ENCODE data around the gene MACO1.
"Not testable (repeated sequence)": the region's sequence is repeated elsewhere in the genome, so short reads cannot be mapped to it uniquely, and the experiment has no call there.

Gene MACO1

DNA sequence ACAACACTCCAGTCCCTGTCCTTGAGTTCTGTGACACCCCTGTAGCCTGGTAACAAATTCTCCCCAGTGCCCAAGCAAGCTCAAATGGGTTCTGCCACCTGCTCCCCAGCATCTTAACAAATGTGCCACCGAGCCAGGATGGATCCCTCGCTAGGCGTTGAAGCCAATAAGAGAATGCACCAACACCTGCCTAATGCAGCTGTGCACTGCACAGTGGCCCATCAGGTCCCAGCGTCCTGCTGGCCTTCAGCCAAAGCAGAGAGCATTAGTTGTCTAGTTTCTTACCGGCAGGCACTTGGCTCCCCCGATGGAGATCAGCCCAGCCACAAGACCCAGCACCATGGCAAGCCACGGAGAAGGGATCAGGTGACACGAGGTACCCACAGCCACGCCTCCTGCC is 42.0 kb upstream of the MACO1 start:
- not testable (repeated sequence) for H4K8ac ChIP-seq (ENCODE audit: low read depth, low read length); H3K4me3 ChIP-seq (ENCODE audit: low read length); H2BK5ac ChIP-seq (ENCODE audit: low read length); H3K9ac ChIP-seq (ENCODE audit: low read length); H3K27me3 ChIP-seq (ENCODE audit: insufficient read depth, low read length, poor library complexity); H3K27ac ChIP-seq (ENCODE audit: low read depth, low read length); H3K18ac ChIP-seq (ENCODE audit: low read length); H3K4me1 ChIP-seq (ENCODE audit: control insufficient read depth, low read depth, low read length); H2AK5ac ChIP-seq (ENCODE audit: low read length); H4K5ac ChIP-seq (ENCODE audit: low read length); H3K56ac ChIP-seq (ENCODE audit: low read length); DNase-seq; H3K4ac ChIP-seq (ENCODE audit: low read depth, low read length); H3K36me3 ChIP-seq (ENCODE audit: control insufficient read depth, insufficient read depth, low read length); H2BK120ac ChIP-seq (ENCODE audit: low read depth, low read length); H3K79me2 ChIP-seq (ENCODE audit: control insufficient read depth, insufficient read depth, low read length); H3K4me2 ChIP-seq (ENCODE audit: low read length); H3K79me1 ChIP-seq (ENCODE audit: low read length); H3K23ac ChIP-seq (ENCODE audit: low read length); H2BK15ac ChIP-seq (replicated peaks; ENCODE audit: low read depth)
- no CpG with 5 or more reads among the region's 9 CpGs for WGBS (ENCODE audit: extremely low coverage, insufficient coverage, low lambda C conversion rate)

DNA sequence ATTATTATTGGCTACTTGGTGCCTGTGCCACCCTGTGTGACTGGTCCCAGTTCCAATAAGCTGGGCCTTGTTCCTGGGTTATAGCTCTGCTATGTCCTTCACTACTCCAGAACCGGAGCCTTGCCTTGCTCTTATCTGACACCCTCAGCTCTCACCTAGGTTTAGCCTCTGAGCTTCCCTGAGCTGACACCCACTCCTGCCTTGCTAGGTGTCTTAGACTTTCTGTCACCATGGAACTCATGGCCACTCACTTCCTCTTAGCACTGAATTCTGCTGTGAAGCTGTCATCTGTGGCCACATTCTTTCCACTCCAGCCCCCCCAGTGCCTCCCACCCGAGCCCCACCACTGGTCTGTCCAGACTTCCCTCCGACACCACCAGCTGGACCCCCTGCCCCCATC is 41.0 kb upstream of the MACO1 start:
- H3K18ac ChIP-seq (ENCODE audit: low read length); H3K27me3 ChIP-seq (ENCODE audit: insufficient read depth, low read length, poor library complexity); H2BK120ac ChIP-seq (ENCODE audit: low read depth, low read length); H3K4ac ChIP-seq (ENCODE audit: low read depth, low read length); H2BK15ac ChIP-seq (replicated peaks; ENCODE audit: low read depth); H3K79me2 ChIP-seq (ENCODE audit: control insufficient read depth, insufficient read depth, low read length); H3K4me1 ChIP-seq (ENCODE audit: control insufficient read depth, low read depth, low read length); H3K36me3 ChIP-seq (ENCODE audit: control insufficient read depth, insufficient read depth, low read length); H2AK5ac ChIP-seq (ENCODE audit: low read length); DNase-seq; H3K4me2 ChIP-seq (ENCODE audit: low read length); H3K4me3 ChIP-seq (ENCODE audit: low read length); H4K8ac ChIP-seq (ENCODE audit: low read depth, low read length); H3K79me1 ChIP-seq (ENCODE audit: low read length); H4K5ac ChIP-seq (ENCODE audit: low read length); H2BK5ac ChIP-seq (ENCODE audit: low read length); H3K9ac ChIP-seq (ENCODE audit: low read length); H3K23ac ChIP-seq (ENCODE audit: low read length); H3K56ac ChIP-seq (ENCODE audit: low read length); H3K27ac ChIP-seq (ENCODE audit: low read depth, low read length): not testable (repeated sequence)
- no CpG with 5 or more reads among the region's 3 CpGs for WGBS (ENCODE audit: extremely low coverage, insufficient coverage, low lambda C conversion rate)

DNA sequence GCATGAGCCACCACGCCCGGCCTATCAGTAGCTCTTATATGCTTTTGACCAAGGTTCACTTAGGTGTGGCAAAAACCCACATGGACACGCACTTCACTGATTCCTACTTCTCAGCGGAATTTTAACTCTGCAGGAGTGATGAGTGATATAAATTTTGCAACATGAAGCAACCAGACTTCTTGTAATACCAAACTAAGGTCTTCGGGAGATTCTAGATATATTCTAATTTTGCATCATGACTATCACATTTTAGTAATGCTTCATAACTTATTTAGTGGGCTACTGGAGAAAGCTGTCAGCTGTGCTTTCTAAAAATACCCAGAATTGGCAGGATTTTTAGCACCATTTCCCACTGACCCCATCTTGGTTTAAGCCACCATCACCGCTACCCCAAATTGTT is 37.9 kb upstream of the MACO1 start:
- no CpG with 5 or more reads among the region's 6 CpGs for WGBS (ENCODE audit: extremely low coverage, insufficient coverage, low lambda C conversion rate)
- H3K79me2 ChIP-seq (ENCODE audit: control insufficient read depth, insufficient read depth, low read length): no peaks in the 10 kb centered on the region
- no peaks in the 10 kb centered on the region for H3K36me3 ChIP-seq (ENCODE audit: control insufficient read depth, insufficient read depth, low read length)
- DNase-seq: no peak
- no peak overlapping the region for H3K4me3 ChIP-seq (ENCODE audit: low read length)
- no peak overlapping the region for H3K9ac ChIP-seq (ENCODE audit: low read length)
- H2AK5ac ChIP-seq (ENCODE audit: low read length): no peak overlapping the region
- no peak overlapping the region for H3K18ac ChIP-seq (ENCODE audit: low read length)
- no peak overlapping the region for H3K4ac ChIP-seq (ENCODE audit: low read depth, low read length)
- no peaks in the 10 kb centered on the region for H3K4me1 ChIP-seq (ENCODE audit: control insufficient read depth, low read depth, low read length)
- no peak overlapping the region for H3K27ac ChIP-seq (ENCODE audit: low read depth, low read length)
- no peak overlapping the region for H2BK5ac ChIP-seq (ENCODE audit: low read length)
- no peaks in the 10 kb centered on the region for H3K79me1 ChIP-seq (ENCODE audit: low read length)
- no peaks in the 10 kb centered on the region for H3K27me3 ChIP-seq (ENCODE audit: insufficient read depth, low read length, poor library complexity)
- H2BK15ac ChIP-seq (replicated peaks; ENCODE audit: low read depth): no peak overlapping the region
- no peak overlapping the region for H4K5ac ChIP-seq (ENCODE audit: low read length)
- H3K4me2 ChIP-seq (ENCODE audit: low read length): no peak overlapping the region
- H4K8ac ChIP-seq (ENCODE audit: low read depth, low read length): no peak overlapping the region
- H2BK120ac ChIP-seq (ENCODE audit: low read depth, low read length): no peak overlapping the region
- no peak overlapping the region for H3K56ac ChIP-seq (ENCODE audit: low read length)
- no peak overlapping the region for H3K23ac ChIP-seq (ENCODE audit: low read length)

DNA sequence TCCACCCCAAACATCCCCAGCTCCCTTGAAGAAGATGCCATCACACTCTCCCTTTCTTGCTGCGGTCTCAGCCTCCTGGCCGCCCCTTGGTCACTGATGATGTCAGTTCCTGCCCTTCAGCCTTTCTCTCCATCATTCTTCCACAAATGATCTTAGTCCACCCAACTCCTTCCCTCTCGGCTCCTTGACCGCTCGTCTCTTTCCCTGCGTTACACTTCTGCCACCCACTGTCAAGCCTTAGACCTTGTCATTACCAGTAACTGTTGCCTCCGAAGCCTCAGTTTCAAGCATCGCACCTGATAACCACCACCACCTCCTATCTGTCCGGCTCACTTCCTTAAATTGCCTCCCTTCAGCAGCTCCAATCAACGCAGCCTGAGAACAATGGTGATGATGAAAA is 33.1 kb upstream of the MACO1 start:
- not testable (repeated sequence) for H4K8ac ChIP-seq (ENCODE audit: low read depth, low read length); H2BK5ac ChIP-seq (ENCODE audit: low read length); DNase-seq; H3K4me3 ChIP-seq (ENCODE audit: low read length); H3K79me1 ChIP-seq (ENCODE audit: low read length); H2BK120ac ChIP-seq (ENCODE audit: low read depth, low read length); H3K9ac ChIP-seq (ENCODE audit: low read length); H3K56ac ChIP-seq (ENCODE audit: low read length); H2BK15ac ChIP-seq (replicated peaks; ENCODE audit: low read depth); H3K23ac ChIP-seq (ENCODE audit: low read length); H2AK5ac ChIP-seq (ENCODE audit: low read length); H3K27me3 ChIP-seq (ENCODE audit: insufficient read depth, low read length, poor library complexity); H3K18ac ChIP-seq (ENCODE audit: low read length); H3K4ac ChIP-seq (ENCODE audit: low read depth, low read length); H3K27ac ChIP-seq (ENCODE audit: low read depth, low read length); H3K79me2 ChIP-seq (ENCODE audit: control insufficient read depth, insufficient read depth, low read length); H3K36me3 ChIP-seq (ENCODE audit: control insufficient read depth, insufficient read depth, low read length); H4K5ac ChIP-seq (ENCODE audit: low read length); H3K4me2 ChIP-seq (ENCODE audit: low read length); H3K4me1 ChIP-seq (ENCODE audit: control insufficient read depth, low read depth, low read length)
- WGBS (ENCODE audit: extremely low coverage, insufficient coverage, low lambda C conversion rate): no CpG with 5 or more reads among the region's 10 CpGs

DNA sequence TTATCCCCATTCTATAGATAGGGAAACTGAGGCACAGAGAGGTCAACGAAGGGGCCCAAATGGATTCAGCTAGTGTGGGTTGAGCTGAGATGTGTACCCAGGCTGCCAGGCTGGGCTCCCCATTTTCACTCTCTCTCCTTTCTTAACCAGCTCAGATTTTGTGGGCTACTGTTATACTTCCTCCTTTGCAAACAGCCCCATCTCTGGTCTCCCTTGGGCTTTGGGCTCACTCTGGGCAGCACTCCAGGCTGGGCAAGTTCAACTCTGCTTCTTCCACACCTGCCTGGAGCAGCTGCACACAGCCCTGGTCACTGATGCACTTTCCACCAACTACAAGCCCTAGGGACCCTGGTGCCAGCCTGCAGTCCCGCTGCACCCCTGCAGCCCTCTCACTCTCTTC is 32.6 kb upstream of the MACO1 start:
- H3K36me3 ChIP-seq (ENCODE audit: control insufficient read depth, insufficient read depth, low read length); H2BK5ac ChIP-seq (ENCODE audit: low read length); H3K23ac ChIP-seq (ENCODE audit: low read length); H3K27me3 ChIP-seq (ENCODE audit: insufficient read depth, low read length, poor library complexity); H2BK15ac ChIP-seq (replicated peaks; ENCODE audit: low read depth); H2AK5ac ChIP-seq (ENCODE audit: low read length); H2BK120ac ChIP-seq (ENCODE audit: low read depth, low read length); H3K18ac ChIP-seq (ENCODE audit: low read length); DNase-seq; H4K8ac ChIP-seq (ENCODE audit: low read depth, low read length); H3K27ac ChIP-seq (ENCODE audit: low read depth, low read length); H3K79me2 ChIP-seq (ENCODE audit: control insufficient read depth, insufficient read depth, low read length); H3K4me1 ChIP-seq (ENCODE audit: control insufficient read depth, low read depth, low read length); H3K9ac ChIP-seq (ENCODE audit: low read length); H3K4ac ChIP-seq (ENCODE audit: low read depth, low read length); H3K56ac ChIP-seq (ENCODE audit: low read length); H3K79me1 ChIP-seq (ENCODE audit: low read length); H3K4me3 ChIP-seq (ENCODE audit: low read length); H4K5ac ChIP-seq (ENCODE audit: low read length); H3K4me2 ChIP-seq (ENCODE audit: low read length): not testable (repeated sequence)
- no CpG with 5 or more reads among the region's 2 CpGs for WGBS (ENCODE audit: extremely low coverage, insufficient coverage, low lambda C conversion rate)

DNA sequence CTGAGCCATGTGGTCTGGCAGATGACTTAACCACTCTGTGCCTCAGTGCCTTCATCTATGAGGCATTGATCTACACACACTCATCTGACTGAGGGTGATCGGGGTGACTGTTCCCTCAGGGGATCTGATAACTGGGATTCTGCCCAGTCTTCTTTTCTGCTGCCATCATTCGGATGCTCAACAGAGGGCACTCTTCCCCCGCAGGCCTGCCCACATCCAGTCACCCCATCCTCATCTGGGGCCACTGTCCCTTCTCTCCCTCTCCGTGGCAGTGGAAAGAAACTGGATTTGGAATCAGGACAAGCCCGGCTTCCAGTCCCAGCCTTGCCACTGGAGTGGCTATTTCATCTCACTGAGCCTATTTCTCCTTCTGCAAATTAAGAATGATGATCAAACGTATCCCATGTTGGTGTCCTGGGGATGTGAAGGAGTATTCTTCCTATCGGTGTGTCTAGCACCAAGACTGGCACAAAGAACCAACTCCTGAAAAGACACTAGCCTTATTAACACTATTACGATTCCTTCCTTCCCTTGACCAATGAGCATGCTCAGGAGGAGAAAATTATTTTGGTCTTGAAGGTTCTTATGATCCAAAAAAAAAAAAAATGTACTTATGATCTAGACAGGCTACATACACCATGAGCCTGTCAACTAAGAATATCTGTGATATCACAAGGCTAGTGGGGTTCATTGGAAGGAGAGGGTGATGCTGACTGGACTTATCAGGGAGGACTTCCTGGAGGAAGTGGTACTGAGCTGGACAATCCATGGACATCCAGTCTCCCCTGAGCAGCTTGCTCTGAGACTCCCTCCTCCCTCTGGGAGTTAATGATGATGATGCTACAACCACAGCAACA is 27.5 kb upstream of the MACO1 start:
- not testable (repeated sequence) for H3K27me3 ChIP-seq (ENCODE audit: insufficient read depth, low read length, poor library complexity); H3K27ac ChIP-seq (ENCODE audit: low read depth, low read length); H3K56ac ChIP-seq (ENCODE audit: low read length); H4K5ac ChIP-seq (ENCODE audit: low read length); H3K4ac ChIP-seq (ENCODE audit: low read depth, low read length); H3K23ac ChIP-seq (ENCODE audit: low read length); H2BK15ac ChIP-seq (replicated peaks; ENCODE audit: low read depth); H3K79me1 ChIP-seq (ENCODE audit: low read length); H2BK5ac ChIP-seq (ENCODE audit: low read length); H3K18ac ChIP-seq (ENCODE audit: low read length); DNase-seq; H3K79me2 ChIP-seq (ENCODE audit: control insufficient read depth, insufficient read depth, low read length); H2BK120ac ChIP-seq (ENCODE audit: low read depth, low read length); H3K4me3 ChIP-seq (ENCODE audit: low read length); H3K4me2 ChIP-seq (ENCODE audit: low read length); H3K9ac ChIP-seq (ENCODE audit: low read length); H3K4me1 ChIP-seq (ENCODE audit: control insufficient read depth, low read depth, low read length); H3K36me3 ChIP-seq (ENCODE audit: control insufficient read depth, insufficient read depth, low read length); H2AK5ac ChIP-seq (ENCODE audit: low read length); H4K8ac ChIP-seq (ENCODE audit: low read depth, low read length)
- WGBS (ENCODE audit: extremely low coverage, insufficient coverage, low lambda C conversion rate): no CpG with 5 or more reads among the region's 8 CpGs
